ENCODE data around the gene UBE2L6.

UBE2L6 gene

DNA sequence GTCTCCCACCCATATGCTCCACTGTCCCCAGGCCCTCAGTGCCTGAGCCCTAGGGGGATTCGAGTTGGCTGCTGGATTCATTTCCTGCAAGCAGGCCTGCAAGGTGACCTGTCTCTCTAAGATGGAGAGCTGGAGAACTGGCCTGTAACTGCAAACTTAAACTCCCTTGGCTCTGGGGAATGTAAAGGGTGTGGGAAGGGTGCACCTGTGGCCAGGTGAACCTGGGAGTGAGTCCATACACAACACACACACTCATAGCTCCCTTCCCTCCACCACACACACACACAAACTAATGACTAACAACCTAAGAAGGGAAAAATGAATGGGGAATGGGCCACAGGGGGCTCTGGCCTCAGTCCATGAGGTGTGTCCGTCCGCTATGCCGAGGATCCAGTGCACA lies 15.5 kb downstream of the UBE2L6 start:
- TF ChIP-seq, protein P1, sequence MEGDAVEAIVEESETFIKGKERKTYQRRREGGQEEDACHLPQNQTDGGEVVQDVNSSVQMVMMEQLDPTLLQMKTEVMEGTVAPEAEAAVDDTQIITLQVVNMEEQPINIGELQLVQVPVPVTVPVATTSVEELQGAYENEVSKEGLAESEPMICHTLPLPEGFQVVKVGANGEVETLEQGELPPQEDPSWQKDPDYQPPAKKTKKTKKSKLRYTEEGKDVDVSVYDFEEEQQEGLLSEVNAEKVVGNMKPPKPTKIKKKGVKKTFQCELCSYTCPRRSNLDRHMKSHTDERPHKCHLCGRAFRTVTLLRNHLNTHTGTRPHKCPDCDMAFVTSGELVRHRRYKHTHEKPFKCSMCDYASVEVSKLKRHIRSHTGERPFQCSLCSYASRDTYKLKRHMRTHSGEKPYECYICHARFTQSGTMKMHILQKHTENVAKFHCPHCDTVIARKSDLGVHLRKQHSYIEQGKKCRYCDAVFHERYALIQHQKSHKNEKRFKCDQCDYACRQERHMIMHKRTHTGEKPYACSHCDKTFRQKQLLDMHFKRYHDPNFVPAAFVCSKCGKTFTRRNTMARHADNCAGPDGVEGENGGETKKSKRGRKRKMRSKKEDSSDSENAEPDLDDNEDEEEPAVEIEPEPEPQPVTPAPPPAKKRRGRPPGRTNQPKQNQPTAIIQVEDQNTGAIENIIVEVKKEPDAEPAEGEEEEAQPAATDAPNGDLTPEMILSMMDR (conservative IDR thresholded peaks at IDR 0.05): no peak
- TF ChIP-seq ZFX (IDR thresholded peaks at IDR 0.05): no peak
- no peak overlapping the region for H3K27ac ChIP-seq

GRCh38 chr11:57549983-57550382 lies 17.5 kb downstream of the UBE2L6 start:
- TF ChIP-seq ZFX (IDR thresholded peaks at IDR 0.05): no peak
- TF ChIP-seq, protein P1 (conservative IDR thresholded peaks at IDR 0.05): no peak

GRCh38 chr11:57547854-57548377 lies 19.6 kb downstream of the UBE2L6 start:
- no peak overlapping the region for H3K27ac ChIP-seq
- no peak for TF ChIP-seq ZFX (IDR thresholded peaks at IDR 0.05)
- TF ChIP-seq, protein P1 (conservative IDR thresholded peaks at IDR 0.05): no peak

More at GRCh38 chr11:57549983-57550382, 17.5 kb downstream of the UBE2L6 start:
- no peak overlapping the region for H3K27ac ChIP-seq

GRCh38 chr11:57546869-57547475 lies 20.5 kb downstream of the UBE2L6 start:
- TF ChIP-seq, protein P1 (conservative IDR thresholded peaks at IDR 0.05): no peak
- no peak for TF ChIP-seq ZFX (IDR thresholded peaks at IDR 0.05)
- H3K27ac ChIP-seq: no peak overlapping the region

DNA sequence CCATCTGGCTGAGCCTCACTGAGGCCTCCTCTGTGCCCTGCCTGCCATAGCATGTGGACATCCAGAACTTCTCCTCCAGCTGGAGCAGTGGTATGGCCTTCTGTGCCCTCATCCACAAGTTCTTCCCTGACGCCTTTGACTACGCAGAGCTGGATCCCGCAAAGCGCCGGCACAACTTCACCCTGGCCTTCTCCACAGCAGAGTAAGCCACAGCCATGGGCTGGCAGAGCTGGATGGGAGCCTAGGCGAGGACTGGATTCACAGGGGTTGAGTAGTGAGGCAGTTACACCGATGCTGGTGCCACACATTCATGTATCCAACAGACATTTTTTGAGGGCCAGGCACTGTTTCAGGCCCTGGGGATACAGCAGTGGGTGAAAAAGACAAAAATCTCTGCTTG lies 21.0 kb downstream of the UBE2L6 start:
- no peak overlapping the region for H3K27ac ChIP-seq
- TF ChIP-seq, protein P1 (conservative IDR thresholded peaks at IDR 0.05): no peak
- no peak for TF ChIP-seq ZFX (IDR thresholded peaks at IDR 0.05)

DNA sequence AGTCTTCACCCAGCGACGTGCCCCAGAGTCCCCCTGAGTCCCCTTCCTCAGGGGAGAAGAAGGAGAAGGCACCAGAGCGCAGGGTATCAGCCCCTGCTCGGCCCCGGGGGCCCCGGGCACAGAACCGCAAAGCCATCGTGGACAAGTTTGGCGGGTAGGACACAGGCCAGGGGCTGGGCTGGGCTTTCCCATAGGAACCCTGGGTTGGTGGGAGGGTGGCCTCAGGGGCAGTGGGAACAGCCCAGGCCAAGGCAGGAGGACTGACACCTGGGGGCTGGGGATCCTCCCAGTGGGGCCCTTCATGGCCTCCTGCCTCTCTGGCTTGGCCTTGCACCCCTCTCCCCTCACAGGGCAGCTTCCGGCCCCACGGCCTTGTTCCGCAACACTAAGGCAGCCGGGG lies 21.6 kb downstream of the UBE2L6 start:
- H3K27ac ChIP-seq: no peak overlapping the region
- no peak for TF ChIP-seq ZFX (IDR thresholded peaks at IDR 0.05)
- TF ChIP-seq, protein P1 (conservative IDR thresholded peaks at IDR 0.05): no peak

GRCh38 chr11:57544566-57544965 lies 22.9 kb downstream of the UBE2L6 start:
- H3K27ac ChIP-seq: no peak overlapping the region
- no peak for TF ChIP-seq ZFX (IDR thresholded peaks at IDR 0.05)
- TF ChIP-seq, protein P1 (conservative IDR thresholded peaks at IDR 0.05): no peak
